ENCODE data around the gene STUM.
A peak's percentile ranks its signal among the peaks of the same experiment; 100 is the strongest.
"Not testable (repeated sequence)": the region's sequence is repeated elsewhere in the genome, so short reads cannot be mapped to it uniquely, and the experiment has no call there.

The STUM gene

DNA sequence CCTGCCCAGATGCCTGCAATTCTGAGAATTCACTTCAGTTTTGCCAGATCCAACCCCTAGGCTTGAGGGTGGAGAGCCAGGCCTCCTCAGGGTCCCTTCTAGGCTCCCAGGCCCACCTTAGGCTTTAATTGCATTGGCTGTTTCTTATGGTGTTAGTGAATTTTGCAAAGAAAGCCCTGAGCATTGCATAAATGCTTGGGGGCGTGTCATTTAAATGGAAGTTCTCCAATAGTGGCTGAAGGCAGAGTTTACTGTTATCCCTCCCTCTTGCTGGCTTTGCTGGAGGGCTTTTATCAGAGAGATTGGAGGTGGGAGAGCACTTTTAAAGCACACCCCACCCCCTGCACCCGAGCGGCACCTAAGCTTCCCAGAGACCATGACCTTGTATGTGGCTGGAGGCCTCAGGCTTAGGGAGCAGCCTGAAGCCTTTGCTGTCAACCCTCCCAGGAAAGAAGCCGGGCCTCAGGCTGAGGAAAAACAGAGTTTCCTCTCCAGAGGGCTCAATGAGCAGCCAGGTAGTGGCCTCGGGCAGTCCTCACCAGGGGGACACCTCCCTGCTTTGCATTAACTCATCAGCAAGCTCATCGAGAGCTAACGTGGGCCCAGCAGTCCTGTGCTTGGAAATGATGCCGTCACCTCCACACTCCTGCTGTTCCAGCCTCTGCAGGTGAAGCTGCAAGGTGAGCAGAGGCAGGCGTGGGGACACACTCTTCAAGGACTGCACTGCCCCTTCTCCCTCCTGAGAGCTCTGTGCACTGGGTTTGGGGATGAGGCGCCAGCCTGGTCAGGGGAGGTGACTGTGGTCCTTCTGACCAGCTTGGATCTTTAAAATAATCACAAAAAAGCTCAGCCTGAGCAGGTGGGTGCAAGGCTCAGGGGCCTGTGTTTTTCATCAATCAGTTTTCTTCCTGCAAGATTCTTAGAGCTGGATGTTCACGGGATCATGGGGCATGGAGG, 58.0 kb downstream of the STUM start:
- DNase-seq: no peak

DNA sequence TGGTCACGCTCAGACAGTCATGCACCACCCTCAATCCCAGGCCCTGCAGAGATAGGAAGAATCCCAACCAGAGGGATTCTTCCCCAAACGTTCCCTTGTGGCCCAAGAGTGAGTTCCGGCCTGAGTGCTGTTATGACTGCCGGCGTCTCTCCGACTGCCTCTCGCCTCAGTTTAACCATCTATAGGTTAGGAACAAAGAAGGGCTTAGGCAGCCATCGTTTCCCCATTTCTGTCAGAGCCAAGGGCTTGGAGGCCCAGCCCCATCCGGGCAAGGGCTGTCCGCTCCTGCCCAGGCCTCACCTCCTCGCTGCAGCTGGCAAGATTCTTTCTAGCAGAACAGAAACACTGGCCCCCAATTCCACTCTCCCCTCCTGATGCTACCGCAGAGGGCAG, 58.7 kb downstream of the STUM start:
- no peak for DNase-seq

GRCh38 chr1:226607821-226608220, 59.3 kb downstream of the STUM start:
- no peak for DNase-seq

DNA sequence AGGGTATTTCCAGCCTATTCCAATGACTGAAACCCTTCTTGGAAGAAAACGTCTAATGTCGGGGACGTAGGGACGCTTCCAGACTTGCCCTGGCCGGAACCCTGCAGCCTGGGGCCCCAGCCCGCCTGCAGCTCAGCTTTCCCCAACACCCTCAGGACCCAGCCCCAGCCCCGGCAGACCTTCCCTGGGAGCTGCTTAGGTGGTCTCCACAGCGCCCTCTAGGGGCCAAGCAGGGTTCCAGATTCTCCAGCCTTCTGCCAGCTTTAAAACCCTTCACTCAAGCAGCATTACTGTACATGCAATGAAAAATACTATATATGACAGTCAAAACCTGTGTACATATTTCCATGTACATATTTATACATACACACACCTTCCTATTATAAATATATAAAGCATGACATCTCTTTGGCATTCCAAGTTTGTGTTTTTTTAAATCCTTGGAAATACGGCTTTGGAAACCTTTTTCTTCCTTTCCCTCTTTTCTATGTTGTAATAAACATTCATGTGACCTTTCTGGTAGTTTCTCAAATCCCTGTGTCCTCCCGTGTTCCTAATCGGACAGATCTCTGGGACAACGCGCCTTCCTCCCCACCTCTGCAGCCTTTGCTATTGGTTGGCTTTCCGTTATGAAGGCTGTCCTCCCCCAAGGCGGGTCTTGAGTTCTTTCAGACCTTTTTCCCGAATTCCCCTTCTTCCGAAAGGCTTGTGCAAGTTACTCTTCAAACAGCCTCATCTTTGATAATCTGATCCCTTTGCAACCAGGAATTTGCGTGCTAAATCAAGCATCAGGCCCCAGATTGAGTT, 60.3 kb downstream of the STUM start:
- DNase-seq: peak; percentile 40

DNA sequence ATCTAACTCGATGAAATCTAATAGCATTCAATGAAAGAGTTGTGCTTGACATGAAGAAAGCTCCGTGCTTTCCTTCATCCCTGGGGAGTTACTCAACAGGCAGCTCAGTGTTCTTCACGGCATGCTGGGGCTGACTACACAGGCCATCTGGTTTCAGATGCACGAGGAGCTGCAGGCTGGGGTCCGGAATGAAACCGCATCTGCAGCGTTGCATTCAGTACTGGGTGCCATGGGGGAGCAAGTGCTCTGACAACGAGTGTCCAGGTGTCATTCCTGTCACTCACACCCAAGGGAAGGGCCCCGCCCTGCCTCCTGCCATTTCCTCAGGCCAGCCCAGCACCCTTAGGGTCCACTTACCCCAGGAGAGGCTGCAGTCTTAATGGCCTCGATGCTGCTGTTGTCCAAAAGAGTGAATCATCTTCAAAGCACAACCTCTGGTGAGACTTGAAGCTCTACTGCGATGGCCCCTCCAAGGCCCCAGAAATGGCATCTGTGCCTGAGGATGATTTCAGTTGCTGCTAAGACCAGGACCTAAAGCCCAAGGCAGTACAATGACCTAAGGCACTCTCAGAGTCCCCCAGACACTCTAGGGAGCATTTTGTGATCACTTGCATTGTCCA, 61.4 kb downstream of the STUM start:
- DNase-seq: no peak

DNA sequence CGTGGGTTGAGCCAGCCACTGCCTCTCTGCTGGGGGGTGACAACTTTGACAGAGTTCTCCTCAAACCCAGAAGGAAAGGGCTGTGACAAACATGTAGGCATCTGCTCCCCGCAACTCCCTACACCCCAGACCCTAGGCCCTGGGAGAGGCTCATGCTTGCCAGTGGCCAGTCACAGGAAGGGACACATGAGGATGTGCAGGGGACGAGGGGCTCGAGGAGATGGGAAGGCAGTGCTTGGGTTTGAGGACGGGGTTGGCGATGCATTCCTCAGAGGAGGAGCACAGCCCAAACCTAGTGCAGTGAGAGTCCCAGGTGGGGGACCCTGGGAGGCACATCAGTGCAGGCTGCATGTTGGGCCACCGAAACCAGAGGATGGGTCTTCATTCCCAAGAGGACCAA, 62.1 kb downstream of the STUM start:
- no peak for DNase-seq

DNA sequence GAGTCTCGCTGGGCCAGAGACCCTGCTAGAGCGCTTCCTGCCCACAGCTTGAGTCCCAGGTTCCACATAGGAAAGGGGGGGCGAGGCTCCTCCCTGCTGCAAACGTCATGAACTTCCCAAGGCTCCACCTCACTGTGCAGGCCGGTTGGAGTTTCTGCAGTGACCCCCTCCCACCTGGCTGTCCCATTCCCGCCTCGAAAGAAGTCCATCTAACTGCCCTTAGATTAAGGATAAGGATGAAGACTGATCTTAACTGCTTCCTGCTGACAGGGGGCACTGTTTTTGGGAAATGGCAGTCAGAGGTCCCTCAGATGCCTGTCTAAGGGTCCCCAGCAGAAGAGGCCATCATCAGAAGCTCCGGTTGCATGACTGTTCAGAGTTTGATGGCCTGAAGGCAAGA, 62.7 kb downstream of the STUM start:
- DNase-seq: no peak

GRCh38 chr1:226611980-226612379, 63.4 kb downstream of the STUM start:
- not testable (repeated sequence) for DNase-seq

- no peak for DNase-seq
These were observed 67.3 kb downstream of the STUM start for GRCh38 chr1:226615876-226616275.

DNA sequence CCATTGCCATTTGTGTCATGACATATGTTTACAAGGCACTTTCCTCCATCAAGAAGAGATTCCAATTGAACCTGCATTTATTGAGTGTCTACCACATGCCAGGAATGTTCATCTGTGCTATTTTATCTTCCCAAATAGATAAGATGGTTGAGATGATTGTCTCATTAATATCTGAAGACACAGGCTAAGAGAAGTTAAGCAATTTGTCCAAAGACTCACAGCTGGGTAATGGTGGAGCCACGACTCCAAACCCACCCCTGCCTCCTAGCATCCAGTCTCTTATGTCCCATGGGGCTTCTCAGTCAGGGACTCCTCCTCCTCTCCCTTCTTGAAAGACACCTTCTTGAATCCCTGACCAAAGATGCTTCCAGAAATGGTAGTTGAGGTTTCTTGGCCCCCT, 68.1 kb downstream of the STUM start:
- no peak for DNase-seq

DNA sequence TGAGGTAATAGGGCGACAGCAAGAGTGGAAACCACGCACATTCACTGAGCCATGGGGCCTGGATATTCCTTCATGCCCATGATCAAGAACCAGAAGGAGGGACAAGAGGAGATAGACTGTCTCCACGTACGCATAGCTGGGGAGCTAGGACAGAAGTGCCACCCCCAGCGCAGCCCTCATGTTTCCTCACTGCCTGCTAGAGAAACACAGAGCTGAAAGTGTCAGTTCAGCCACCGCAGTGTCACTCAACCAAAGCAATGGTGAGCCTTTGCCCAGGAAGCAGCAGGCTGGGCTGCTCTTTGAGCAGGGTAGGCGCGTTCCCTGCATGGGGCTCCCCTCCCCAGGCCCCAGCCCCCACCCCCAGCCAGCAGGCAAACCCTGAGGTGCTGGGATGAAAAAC, 68.5 kb downstream of the STUM start:
- DNase-seq: no peak

- DNase-seq: not testable (repeated sequence)
These were observed 69.2 kb downstream of the STUM start for GRCh38 chr1:226617719-226618118.

DNA sequence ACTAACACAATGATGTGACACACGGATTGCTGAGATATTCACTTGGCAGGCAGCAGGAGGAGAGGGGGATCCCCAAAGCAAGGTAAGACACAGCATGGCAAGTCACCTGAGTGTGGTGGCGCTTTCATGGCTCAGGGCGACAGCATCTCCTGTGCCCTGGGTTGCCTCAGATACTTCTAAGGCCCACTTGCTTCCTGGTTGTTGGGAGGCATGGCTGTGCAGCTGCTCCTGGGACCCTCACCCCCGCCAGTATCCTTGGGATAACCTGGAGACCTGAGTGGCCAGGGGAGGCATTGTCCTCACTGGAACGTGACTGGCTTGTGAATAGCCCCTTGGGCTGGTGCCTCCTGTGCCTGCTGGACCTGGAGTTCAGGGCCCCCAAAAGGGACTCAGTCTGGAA, 69.8 kb downstream of the STUM start:
- DNase-seq: no peak

DNA sequence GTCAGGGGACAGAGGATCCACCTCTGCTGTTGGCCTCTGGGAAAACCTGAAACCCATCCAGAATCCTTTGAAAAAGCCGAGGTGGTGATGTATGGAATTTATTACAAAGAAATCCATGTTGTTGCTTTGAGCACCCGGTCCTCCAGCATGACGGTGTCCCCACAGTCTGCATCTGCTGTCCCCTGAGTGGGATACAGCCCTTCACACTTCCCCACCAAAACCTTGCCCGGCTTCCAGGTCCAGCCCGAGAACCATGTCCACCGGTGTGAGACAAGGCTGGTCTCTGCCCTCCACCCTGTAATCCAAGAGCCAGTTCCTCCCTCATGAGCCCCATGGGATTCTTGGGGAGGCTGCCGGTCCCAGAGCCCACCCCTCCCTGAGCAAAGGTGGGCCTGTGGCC, 70.5 kb downstream of the STUM start:
- no peak for DNase-seq

DNA sequence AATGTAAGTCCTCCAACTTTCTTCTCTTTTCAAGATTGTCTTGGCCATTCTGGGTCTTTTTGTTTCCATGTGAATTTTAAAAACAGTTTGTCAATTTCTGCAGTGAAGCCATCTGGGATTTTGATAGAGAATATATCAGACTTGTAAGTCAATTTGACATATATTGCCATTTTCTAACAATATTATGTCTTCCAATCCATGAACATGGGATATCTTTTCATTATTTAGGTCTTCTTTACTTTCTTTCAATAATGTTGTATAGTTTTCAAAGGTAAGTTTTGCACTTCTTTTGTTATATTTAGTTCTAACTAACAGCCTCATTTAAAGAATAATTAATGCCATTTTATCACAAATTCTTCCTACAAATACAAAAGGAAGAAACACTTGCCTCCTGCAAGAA, 73.4 kb downstream of the STUM start:
- DNase-seq: no peak

DNA sequence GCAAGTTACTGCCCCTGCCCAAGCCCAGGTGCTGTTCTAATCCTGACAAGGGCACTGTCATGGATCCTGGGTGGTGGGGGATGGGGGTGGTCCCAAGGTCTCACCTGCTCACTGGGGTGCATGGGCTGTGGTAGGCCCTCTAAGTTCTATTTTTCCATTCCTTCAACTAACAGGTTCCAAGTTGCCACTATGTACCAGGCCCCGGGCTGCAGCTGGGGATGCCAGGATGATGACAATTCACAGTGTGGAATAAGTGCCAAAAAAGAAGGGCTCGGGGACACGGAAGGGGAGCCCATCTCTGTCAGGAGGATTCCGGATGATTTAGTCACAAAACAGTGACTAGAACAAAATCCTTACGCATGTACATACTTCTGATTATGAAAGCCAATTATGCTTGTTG, 76.0 kb downstream of the STUM start:
- DNase-seq: peak; percentile 24

- DNase-seq: no peak
These were observed 76.8 kb downstream of the STUM start for GRCh38 chr1:226625326-226625725.

GRCh38 chr1:226625832-226626576, 77.4 kb downstream of the STUM start:
- no peak for DNase-seq

GRCh38 chr1:226626577-226626956, 78.0 kb downstream of the STUM start:
- DNase-seq: peak; percentile 57

DNA sequence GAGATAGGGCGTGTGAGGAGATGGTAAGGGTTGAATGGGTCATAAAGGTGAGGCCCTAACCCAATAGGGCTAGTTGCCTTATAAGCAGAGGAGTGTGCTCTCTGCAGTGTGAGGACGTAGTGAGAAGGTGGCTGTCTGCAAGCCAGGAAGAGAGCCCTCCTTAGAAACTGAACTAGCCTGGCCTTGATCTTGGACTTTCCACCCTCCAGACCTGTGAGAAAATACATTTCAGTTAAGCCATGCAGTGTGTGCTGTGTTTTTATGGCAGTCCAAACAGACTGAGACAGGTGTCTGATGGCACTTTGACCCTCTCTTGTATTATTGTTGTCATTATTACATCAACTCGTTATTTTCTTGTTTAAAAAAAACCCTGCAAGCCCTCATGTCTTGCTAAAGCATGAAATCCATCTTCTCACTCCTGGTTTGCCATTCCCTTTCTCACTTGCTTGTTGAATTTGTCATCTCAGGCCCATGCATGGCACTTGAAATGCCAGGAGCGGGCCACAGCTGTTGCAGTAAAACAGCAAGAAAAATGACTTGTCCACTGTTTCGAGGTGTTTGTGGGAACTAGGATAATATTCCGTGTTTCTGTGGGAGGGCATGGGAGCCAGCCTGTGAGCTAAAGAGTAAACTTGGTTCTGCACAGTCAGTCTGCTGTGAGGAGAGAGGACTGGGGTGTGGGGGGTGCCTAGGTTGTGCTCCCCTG, 78.6 kb downstream of the STUM start:
- DNase-seq: no peak

GRCh38 chr1:226627924-226628611, 79.5 kb downstream of the STUM start:
- no peak for DNase-seq

Measured in fibroblast of skin of right quadriceps (primary cell).